Fibroblast of peridontal ligament (primary cell): Measurements from ENCODE around the gene TMEM169.
A peak's percentile ranks its signal among the peaks of the same experiment; 100 is the strongest.
"Not testable (repeated sequence)": the region's sequence is repeated elsewhere in the genome, so short reads cannot be mapped to it uniquely, and the experiment has no call there.

Source experiments
- DNase-seq: peaks from one replicate; pipeline ENCODE4 v3.0.0-alpha.2; 2010; ENCODE audit errors: extremely low read depth

TMEM169 gene

GRCh38 chr2:216131175-216131926 lies 49.6 kb downstream of the TMEM169 start:
- DNase-seq = no peak

- DNase-seq = no peak
These were observed 50.9 kb downstream of the TMEM169 start for GRCh38 chr2:216132585-216132984.

- no peak for DNase-seq
These were observed 51.7 kb downstream of the TMEM169 start for GRCh38 chr2:216133397-216133796.

DNA sequence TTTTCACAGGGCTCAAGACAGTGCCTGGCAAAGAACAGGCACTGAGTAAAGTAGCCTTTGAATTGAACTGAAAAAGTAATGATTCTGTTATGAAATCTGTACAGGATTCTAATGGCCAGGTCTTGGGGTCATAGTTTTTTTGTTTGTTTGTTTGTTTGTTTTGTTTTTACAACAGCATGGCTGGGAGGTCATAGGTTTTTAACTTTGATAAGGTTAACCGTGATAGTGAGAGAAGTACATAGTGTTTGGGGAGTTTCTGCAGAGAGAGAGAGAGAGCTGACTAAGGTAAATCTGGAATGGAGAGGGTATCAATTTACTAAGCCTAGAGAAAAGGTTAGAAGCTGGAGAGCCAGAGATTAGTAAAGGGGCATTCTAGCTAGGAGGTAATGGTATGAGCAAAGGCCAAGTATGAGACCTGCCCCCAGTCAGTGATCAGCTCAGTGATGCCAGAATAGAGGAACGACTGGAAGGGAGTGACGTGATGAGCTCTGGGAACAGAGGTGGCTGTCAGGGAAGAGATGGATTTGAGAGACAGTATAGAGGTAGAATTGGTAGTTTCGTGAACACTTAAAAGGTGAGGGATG lies 53.3 kb downstream of the TMEM169 start:
- no peak for DNase-seq

- DNase-seq = no peak
These were observed 58.2 kb downstream of the TMEM169 start for GRCh38 chr2:216139884-216140283.

DNA sequence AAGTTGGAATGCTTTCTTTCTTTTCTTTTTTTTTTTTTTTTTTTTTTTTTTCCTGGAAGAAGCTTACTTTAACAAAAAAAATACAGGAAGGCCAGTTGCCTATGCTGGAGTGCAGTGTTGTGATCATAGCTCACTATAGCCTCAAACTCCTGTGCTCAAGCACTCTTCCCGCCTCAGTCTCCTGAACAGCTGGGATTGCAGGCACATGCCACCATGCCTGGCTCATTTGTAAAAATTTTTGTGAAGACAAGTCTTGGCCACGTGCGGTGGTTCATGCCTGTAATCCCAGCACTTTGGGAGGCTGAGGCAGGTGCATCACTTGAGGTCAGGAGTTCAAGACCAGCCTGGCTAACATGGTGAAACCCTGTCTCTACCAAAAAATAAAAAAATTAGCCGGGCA lies 59.8 kb downstream of the TMEM169 start:
- not testable (repeated sequence) for DNase-seq

- DNase-seq = peak; percentile 87
These were observed 60.8 kb downstream of the TMEM169 start for GRCh38 chr2:216142540-216142939.

DNA sequence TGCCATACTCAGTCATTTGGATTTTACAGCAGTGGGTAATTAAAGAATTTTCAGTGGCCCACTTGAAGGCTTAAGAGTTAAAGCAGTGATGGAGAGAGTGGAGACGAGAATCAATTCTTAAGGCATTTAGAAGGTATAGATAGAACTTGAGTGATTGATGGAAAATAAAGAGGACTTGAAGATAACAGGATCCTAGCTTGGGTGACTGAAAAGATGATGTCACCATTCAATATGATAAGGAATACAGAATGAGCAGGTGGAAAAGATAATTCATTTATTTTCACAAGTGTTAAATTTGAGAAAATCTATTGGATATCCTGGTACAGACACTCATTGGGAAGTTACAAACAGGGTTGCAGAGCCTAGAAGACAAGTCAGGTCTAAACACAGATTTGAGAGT lies 62.7 kb downstream of the TMEM169 start:
- no peak for DNase-seq

DNA sequence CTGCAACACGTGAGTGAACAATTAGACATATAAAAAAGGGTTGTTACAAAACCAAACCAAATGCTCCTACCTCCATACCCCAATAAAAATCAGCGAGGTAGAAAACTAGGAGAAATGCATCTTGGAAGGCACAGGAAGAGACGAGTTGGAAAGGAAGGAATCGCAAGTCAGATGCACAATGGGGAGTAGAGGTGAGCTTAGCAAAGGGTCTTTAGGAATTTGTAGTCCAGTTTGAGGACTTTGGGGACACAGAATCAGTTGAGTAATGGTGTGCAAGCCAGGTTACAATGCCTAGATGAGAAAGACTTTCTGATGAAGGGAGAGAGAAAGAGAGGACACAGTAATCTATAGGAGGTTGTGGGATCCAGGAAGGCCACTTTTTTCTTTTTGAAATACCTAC lies 63.1 kb downstream of the TMEM169 start:
- DNase-seq = no peak

DNA sequence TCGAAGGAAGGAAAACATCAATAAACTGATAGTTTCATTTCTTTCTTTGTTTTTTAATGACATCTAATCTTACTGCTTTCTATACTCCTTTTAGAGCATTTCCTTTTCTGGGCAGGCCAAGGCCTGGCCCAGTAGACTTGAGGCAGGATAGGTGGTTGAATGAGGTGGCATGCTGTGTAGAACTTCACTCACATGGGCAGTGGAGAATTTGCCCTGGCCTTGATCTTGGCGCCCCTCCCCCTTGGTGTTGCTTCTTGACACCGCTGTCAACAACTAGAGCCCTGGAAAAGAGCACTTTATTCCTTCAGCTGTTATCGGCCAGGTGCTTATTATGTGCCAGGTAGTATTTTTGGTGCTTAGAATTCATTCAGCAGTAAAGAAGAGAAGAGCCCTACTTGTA lies 64.9 kb downstream of the TMEM169 start:
- DNase-seq = no peak

DNA sequence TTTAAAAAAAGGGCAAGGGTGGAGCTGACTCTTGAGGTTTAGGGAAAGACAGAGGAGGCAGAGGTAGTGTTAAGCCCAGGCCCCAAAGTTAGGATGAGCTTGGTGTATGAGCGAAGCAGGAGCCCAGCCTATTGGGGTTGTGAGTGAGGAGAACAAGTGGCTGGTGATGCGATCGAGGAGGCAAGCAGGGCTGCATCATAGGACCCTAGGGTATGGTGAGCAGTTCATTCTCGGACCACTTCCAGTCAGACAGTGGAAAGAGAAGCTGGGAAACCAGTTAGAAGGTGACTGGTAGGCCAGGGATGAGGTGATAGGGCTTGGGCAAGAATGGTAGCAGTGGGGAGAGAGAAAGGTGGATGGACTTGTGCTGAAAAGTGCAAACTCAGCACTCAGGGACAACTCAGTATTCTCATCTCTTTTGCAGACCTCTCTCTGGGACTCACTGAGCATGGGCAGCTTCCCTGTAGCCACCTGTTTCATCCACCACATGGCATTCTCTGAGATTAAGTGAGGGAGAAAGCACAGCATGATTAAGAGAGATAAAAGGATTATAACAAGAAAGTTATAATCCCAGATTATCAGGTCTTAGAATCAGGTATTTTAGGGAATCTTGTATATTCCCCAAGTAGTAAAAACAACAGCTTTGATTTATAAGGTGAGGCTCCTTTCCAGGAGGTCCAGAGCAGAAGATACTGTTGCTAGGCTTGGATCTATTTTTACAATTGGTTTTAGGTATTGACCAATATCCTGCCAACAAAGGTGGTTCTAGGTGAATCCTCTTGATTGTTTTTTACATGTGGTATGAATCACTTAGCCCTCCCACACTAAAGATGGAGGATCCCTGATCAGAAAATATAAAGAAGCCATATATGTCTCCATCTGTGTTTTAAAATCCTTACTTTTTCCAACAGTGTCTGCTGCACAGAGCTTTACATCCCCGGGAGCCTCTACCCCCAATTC lies 65.7 kb downstream of the TMEM169 start:
- no peak for DNase-seq

DNA sequence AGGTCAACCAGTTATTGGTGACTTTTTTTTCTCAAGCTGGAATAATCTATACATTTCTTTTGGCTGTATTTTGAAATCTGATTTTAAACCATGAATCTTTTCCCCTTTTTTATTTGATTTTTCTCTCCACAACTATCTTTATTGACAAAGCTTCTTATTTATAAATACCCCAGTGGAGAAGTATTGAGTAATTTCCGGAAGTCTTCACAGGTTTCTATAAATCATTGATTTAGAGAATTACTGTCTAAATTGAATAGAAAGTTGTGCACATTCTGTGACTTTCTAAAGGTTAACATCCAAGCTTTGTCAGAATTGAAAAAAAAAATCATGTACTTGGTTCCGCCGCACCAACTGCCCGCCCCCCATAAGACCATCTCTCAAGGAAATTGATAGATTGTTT lies 67.3 kb downstream of the TMEM169 start:
- DNase-seq = no peak

DNA sequence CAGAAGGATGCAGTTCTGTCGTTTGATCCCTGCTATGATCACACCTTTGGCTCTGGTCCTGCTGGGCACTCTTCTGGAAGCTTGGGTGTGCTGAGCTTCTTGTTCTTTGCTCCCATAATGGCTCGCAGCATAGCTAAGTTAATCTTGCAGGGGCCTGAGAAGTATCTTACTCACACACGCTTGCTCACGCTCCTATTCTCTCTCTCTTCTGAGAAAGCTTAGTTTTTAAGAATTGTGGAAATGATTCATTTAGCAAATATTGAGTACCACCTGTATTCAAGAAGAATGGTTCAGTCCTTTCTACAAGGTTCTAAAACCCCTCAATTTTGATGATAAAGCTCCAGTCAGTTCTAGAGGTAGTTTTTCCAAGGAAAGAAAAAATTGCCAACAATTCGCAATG lies 68.0 kb downstream of the TMEM169 start:
- DNase-seq = no peak

DNA sequence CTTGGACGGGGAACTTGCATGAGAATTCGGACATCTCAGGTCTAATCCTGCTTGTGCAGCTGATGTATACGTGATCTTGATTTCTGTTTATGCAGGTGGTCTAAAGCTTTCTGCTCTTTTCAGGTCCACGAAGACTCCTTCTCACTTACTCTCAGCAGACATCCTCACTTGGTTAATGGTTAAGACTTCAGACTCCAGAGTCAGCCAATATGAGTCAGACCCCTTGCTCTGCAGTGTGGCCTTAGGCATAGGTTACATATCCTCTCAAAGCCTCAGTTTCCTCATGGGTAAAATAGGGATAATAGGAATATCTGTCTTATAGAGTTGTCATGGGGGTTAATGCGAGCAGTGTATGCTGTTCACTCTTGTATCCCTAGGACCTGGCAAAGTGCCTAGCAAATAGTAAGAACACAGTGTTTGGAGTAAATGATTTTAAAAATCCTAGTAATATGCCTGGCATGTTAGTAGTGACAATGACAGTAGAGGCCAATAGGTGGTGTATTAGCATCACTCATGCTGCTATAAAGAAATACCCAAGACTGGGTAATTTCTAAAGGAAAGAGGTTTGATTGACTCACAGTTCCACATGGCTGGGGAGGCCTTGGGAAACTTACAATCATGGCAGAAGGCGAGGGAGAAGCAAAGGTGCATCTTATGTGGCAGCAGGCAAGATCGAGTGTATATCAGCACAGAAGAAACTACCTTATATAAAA lies 69.8 kb downstream of the TMEM169 start:
- peak; percentile 28 for DNase-seq
